GM19438 (cell line): Measurements from ENCODE around the gene CAMSAP3.

Source experiments
- ATAC-seq: cut with Tn5 transposase; IDR thresholded peaks from one replicate; pipeline ENCODE4 v1.9.1; 2021; ENCODE audit warnings: low read depth; ENCODE audit not compliant: unreplicated experiment

Gene CAMSAP3

DNA sequence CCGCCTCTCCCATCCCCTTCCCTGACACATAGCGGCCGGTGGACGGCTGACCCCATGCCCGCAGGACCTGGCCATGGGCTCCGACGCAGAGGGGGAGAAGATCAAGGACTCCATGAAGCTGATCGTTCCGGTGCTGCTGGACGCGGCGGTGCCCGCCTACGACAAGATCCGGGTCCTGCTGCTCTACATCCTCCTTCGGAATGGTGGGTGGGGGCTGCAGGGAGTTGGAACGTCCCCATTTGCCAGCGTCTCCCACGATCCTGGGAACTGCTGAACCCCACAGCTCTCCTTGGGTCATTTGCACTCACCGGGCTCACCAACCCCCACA is 48.9 kb downstream of the CAMSAP3 start:
- ATAC-seq, result no peak

- ATAC-seq, result no peak
These were observed 49.5 kb downstream of the CAMSAP3 start for GRCh38 chr19:7645163-7645562.

GRCh38 chr19:7645656-7646425 is 50.2 kb downstream of the CAMSAP3 start:
- no peak for ATAC-seq

- no peak for ATAC-seq
These were observed 50.7 kb downstream of the CAMSAP3 start for GRCh38 chr19:7646426-7646700.

DNA sequence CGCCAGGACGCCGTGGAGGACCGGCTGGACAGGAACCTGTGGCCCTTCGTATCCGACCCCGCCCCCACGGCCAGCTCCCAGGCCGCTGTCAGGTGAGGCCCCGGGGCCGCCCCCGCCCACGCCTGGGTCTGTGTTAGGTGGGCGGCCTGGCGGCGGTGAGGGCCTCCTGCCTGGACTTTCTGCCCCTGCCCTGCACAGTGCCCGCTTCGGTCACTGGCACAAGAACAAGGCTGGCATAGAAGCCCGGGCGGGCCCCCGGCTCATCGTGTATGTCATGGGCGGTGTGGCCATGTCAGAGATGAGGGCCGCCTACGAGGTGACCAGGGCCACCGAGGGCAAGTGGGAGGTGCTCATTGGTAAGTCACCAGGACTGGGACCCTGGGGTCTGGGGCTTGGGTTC is 51.5 kb downstream of the CAMSAP3 start:
- ATAC-seq, result no peak

GRCh38 chr19:7648265-7649014 is 52.8 kb downstream of the CAMSAP3 start:
- no peak for ATAC-seq

DNA sequence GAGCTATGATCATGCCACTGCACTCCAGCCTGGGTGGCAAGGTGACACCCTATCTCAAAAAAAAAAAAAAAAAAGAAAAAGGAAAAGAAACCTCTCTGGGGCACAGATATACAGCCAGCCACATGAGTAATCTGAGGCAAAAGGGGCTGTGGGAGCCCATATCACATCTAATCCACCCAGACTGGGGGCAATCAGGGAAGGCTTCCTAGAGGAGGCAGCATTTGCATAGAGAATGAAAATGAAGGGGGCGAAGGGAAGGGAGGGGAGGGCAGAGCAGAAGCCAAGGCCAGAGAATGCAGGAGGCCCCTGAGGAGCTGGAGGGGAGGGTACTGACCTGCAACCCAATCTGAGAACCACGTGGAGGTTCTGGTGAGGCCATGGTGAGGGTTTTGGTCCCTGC is 54.5 kb downstream of the CAMSAP3 start:
- no peak for ATAC-seq

- ATAC-seq, result no peak
These were observed 56.5 kb downstream of the CAMSAP3 start for GRCh38 chr19:7652061-7652641.

GRCh38 chr19:7654401-7654800 is 58.7 kb downstream of the CAMSAP3 start:
- no peak for ATAC-seq

DNA sequence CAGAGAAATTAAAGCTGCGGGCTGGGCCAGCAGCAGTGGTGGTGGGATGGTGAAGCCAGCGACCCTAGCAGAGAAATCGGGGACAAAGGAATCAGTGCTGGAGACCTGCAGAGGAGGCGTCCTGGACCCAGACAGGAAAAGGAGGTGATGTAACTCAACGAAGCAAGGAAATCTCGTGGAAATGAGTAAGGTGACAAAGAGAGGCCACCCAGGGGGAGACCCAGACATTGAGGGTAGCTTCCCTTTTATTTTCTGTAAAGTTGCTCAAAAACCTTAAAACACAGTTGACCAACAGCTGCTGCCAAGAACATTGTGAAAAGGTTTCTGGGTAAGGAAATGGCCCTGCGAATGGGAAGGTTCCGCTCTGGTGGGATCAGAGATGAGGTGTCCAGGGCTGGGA is 59.9 kb downstream of the CAMSAP3 start:
- ATAC-seq, result no peak

DNA sequence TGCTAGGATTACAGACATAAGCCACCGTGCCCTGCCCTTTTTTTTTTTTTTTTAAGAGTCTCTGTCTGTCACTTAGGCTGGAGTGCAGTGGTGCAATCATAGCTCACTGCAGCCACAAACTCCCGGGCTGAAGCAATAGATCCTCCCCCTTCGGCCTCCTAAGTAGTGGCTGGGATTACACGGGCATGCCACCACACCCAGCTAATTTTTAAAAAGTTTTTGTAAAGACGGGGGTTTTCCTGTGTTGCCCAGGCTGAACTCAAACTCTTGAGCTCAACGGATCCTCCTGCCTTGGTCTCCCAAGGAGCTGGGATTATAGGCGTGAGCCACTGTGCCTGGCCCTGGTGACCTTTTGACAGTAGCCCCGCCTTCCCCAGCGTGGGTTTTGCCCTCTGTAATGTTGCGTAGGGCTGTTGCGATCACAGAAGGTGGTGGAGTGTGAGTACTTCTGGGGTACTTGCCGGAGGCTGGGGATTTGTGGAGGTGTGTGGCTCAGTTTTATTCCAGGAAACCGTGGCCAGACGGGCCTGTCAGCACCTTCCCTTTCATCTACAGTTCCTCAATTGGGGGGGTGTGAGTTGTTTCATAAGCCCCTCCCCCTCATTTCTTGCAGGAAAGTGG is 61.6 kb downstream of the CAMSAP3 start:
- ATAC-seq, result no peak

GRCh38 chr19:7658219-7658686 is 62.6 kb downstream of the CAMSAP3 start:
- no peak for ATAC-seq

DNA sequence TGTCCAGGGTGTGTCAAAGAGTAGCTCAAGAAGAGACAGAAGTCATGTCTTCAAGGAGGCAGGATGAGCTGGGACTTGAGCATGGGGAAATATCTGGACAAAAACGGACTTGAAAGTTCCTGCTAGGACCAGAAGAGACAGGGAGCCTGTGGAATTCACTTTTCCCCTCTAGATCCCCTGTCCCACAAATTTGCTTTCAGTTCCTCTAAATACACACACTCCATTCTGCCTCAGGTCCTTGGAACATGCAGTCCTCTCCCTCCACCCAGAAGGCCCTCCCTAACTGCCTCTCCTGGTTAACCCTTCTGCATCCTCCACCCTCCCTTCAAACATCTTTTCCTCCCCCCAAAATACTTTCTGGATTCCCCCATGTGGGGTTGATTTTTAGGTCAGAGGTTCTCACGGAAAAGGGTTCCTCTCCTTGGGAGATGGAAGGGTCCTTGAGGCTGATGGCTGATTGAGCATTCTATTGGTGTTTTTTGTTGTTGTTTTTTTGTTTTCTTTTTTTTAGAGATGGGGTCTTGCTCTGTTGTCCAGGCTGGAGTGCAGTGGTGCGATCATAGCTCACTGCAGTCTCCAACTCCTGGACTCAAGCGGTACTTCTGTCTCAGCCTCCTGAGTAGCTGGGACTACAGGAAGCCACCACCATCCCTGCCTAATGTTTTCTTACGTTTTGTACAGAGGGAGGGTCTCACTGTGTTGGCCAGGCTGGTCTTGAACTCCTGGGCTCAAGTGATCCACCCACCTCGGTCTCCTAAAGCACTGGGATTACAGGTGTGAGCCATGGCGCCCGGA is 66.3 kb downstream of the CAMSAP3 start:
- no peak for ATAC-seq

DNA sequence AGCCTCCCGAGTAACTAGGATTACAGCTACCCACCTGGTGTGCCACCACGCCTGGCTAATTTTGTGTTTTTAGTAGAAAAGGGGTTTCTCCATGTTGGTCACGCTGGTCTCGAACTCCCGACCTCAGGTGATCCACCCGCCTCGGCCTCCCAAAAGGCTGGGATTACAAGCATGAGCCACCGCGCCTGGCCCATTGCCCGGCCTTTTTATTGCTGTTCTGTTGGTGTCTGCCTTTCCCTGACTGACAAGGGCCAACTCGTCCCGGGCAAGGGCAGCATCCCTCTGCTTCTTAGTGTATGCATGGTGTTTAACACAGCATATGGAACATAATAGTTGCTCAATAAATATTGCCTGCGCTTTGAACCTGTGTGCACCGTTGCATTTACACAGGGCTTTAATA is 67.0 kb downstream of the CAMSAP3 start:
- ATAC-seq, result no peak

- no peak for ATAC-seq
These were observed 68.0 kb downstream of the CAMSAP3 start for GRCh38 chr19:7663706-7664105.

GRCh38 chr19:7665076-7665475 is 69.4 kb downstream of the CAMSAP3 start:
- ATAC-seq, result no peak
